Activated CD4-positive, alpha-beta memory T cell treated with anti-CD3 and anti-CD28 coated beads for 36 hours (primary cell): Measurements from ENCODE around the gene GRPR. TPM values are rescaled to one million over a fixed set of nuclear protein-coding genes. Genes with fewer than 3 reads are reported as not detected.
"Not testable (repeated sequence)": the region's sequence is repeated elsewhere in the genome, so short reads cannot be mapped to it uniquely, and the experiment has no call there.

Experiments used
- CTCF ChIA-PET: fragments of 350-600 bp; sonication (Branson Sonifier 250); formaldehyde crosslinking; loops from one replicate; lab custom pipeline; 2021; ENCODE audit warnings: antibody characterized with exemption, inconsistent platforms; lab: Charles Lee
- POLR2A ChIA-PET: fragments of 350-600 bp; sonication (Branson Sonifier 250); formaldehyde crosslinking; loops from one replicate; lab custom pipeline; 2021; ENCODE audit warnings: antibody characterized with exemption; lab: Charles Lee
- DNase-seq: peaks from one replicate; pipeline ENCODE4 v3.0.0-alpha.2; 2020
- H3K27ac Mint-ChIP-seq: one replicate; pipeline ENCODE4 v1.8.0; 2021; ENCODE audit warnings: mixed read lengths
- H3K27me3 Mint-ChIP-seq: one replicate; pipeline ENCODE4 v1.8.0; 2021; ENCODE audit warnings: mixed read lengths
- H3K36me3 Mint-ChIP-seq: one replicate; pipeline ENCODE4 v1.8.0; 2021; ENCODE audit warnings: mixed read lengths
- H3K4me1 Mint-ChIP-seq: one replicate; pipeline ENCODE4 v1.8.0; 2021; ENCODE audit warnings: low read depth, mixed read lengths
- H3K4me3 Mint-ChIP-seq: one replicate; pipeline ENCODE4 v1.8.0; 2021; ENCODE audit warnings: mild to moderate bottlenecking, mixed read lengths
- H3K9me3 Mint-ChIP-seq: one replicate; pipeline ENCODE4 v1.8.0; 2021; ENCODE audit warnings: mixed read lengths
- intact Hi-C: fragments of 100-400 bp; cut with micrococcal nuclease; formaldehyde crosslinking; loops from one replicate; pipeline ENCODE4 v1.15.1; 2023
- total RNA-seq, 2 experiments: library from RNA; stranded (reverse); gene quantifications; one replicate each; pipeline ENCODE4 v1.2.3, GENCODE V29; 2021

GRPR gene
- total RNA-seq, 2 experiments from 2014 or later: not detected

- ChIA-PET CTCF (no interaction called here), POLR2A (no interaction called here)
- intact Hi-C loops: no loop called here
- no peaks in the 10 kb centered on the region for H3K9me3 Mint-ChIP-seq
- H3K4me3 Mint-ChIP-seq: no peak overlapping the region
- peaks cover 2% of the 10 kb centered on the region for H3K27me3 Mint-ChIP-seq
- H3K4me1 Mint-ChIP-seq: no peaks in the 10 kb centered on the region
- no peak overlapping the region for H3K27ac Mint-ChIP-seq
- DNase-seq: no peak
- H3K36me3 Mint-ChIP-seq: no peaks in the 10 kb centered on the region
Measured at GRCh38 chrX:16140448-16140847, 17.1 kb downstream of the GRPR start.

- no peaks in the 10 kb centered on the region for H3K9me3 Mint-ChIP-seq
- H3K36me3 Mint-ChIP-seq: no peaks in the 10 kb centered on the region
- DNase-seq: no peak
- intact Hi-C loops: no loop called here
- ChIA-PET POLR2A (no interaction called here), CTCF (no interaction called here)
- peaks cover 2% of the 10 kb centered on the region for H3K27me3 Mint-ChIP-seq
- H3K4me3 Mint-ChIP-seq: no peak overlapping the region
- H3K4me1 Mint-ChIP-seq: no peaks in the 10 kb centered on the region
- no peak overlapping the region for H3K27ac Mint-ChIP-seq
Measured at GRCh38 chrX:16140983-16141382, 17.6 kb downstream of the GRPR start.

- intact Hi-C loops: no loop called here
- CTCF ChIA-PET: no interaction called here
- H3K36me3 Mint-ChIP-seq: no peaks in the 10 kb centered on the region
- H3K27ac Mint-ChIP-seq: no peak overlapping the region
- POLR2A ChIA-PET: no interaction called here
- H3K27me3 Mint-ChIP-seq: peaks cover 2% of the 10 kb centered on the region
- no peak overlapping the region for H3K4me3 Mint-ChIP-seq
- no peaks in the 10 kb centered on the region for H3K9me3 Mint-ChIP-seq
- no peak for DNase-seq
- no peaks in the 10 kb centered on the region for H3K4me1 Mint-ChIP-seq
Measured at GRCh38 chrX:16141422-16142245, 18.3 kb downstream of the GRPR start.

- Mint-ChIP-seq H3K9me3 (no peaks in the 10 kb centered on the region), H3K27me3 (peaks cover 2% of the 10 kb centered on the region), H3K4me1 (no peaks in the 10 kb centered on the region), H3K27ac (no peak overlapping the region), H3K36me3 (no peaks in the 10 kb centered on the region), H3K4me3 (no peak overlapping the region)
- no peak for DNase-seq
- intact Hi-C loops: no loop called here
- POLR2A ChIA-PET: no interaction called here
- CTCF ChIA-PET: no interaction called here
Measured at GRCh38 chrX:16142246-16142558, 18.8 kb downstream of the GRPR start.

- no peaks in the 10 kb centered on the region for H3K36me3 Mint-ChIP-seq
- no peak for DNase-seq
- no peaks in the 10 kb centered on the region for H3K27me3 Mint-ChIP-seq
- H3K27ac Mint-ChIP-seq: no peak overlapping the region
- H3K4me3 Mint-ChIP-seq: no peak overlapping the region
- H3K9me3 Mint-ChIP-seq: no peaks in the 10 kb centered on the region
- no peaks in the 10 kb centered on the region for H3K4me1 Mint-ChIP-seq
- intact Hi-C loops: no loop called here
- ChIA-PET CTCF (no interaction called here), POLR2A (no interaction called here)
Measured at GRCh38 chrX:16143968-16144367, 20.6 kb downstream of the GRPR start.

- POLR2A ChIA-PET: no interaction called here
Measured at GRCh38 chrX:16144420-16144819, 21.1 kb downstream of the GRPR start.

GRCh38 chrX:16145093-16145492, 21.7 kb downstream of the GRPR start:
- H3K36me3 Mint-ChIP-seq, POLR2A ChIA-PET, H3K9me3 Mint-ChIP-seq, H3K4me1 Mint-ChIP-seq, H3K27me3 Mint-ChIP-seq, DNase-seq, H3K4me3 Mint-ChIP-seq, intact Hi-C loops, H3K27ac Mint-ChIP-seq, CTCF ChIA-PET: not testable (repeated sequence)

More at GRCh38 chrX:16144420-16144819, 21.1 kb downstream of the GRPR start:
- H3K4me1 Mint-ChIP-seq: no peaks in the 10 kb centered on the region
- intact Hi-C loops: no loop called here
- H3K36me3 Mint-ChIP-seq: no peaks in the 10 kb centered on the region
- H3K4me3 Mint-ChIP-seq: no peak overlapping the region
- H3K27me3 Mint-ChIP-seq: no peaks in the 10 kb centered on the region
- no peak overlapping the region for H3K27ac Mint-ChIP-seq
- no peaks in the 10 kb centered on the region for H3K9me3 Mint-ChIP-seq
- no peak for DNase-seq
- CTCF ChIA-PET: no interaction called here

GRCh38 chrX:16145656-16146055, 22.3 kb downstream of the GRPR start:
- CTCF ChIA-PET: no interaction called here
- Mint-ChIP-seq H3K27ac (no peak overlapping the region), H3K36me3 (no peaks in the 10 kb centered on the region), H3K9me3 (no peaks in the 10 kb centered on the region), H3K27me3 (no peaks in the 10 kb centered on the region), H3K4me3 (no peak overlapping the region), H3K4me1 (no peaks in the 10 kb centered on the region)
- POLR2A ChIA-PET: interaction anchor here (0.5 kb wide), 1 partner anchor 632 kb away, joined by 6 read pairs; no protein-coding TSS in a partner anchor
- DNase-seq: no peak
- intact Hi-C loops: no loop called here

GRCh38 chrX:16148896-16149295, 25.5 kb downstream of the GRPR start:
- Mint-ChIP-seq H3K4me3 (no peak overlapping the region), H3K9me3 (no peaks in the 10 kb centered on the region), H3K36me3 (no peaks in the 10 kb centered on the region), H3K27ac (no peak overlapping the region), H3K4me1 (no peaks in the 10 kb centered on the region), H3K27me3 (no peaks in the 10 kb centered on the region)
- no peak for DNase-seq
- POLR2A ChIA-PET: no interaction called here
- CTCF ChIA-PET: no interaction called here
- intact Hi-C loops: no loop called here

GRCh38 chrX:16155581-16156096, 32.3 kb downstream of the GRPR start:
- Mint-ChIP-seq H3K4me1 (no peaks in the 10 kb centered on the region), H3K9me3 (no peaks in the 10 kb centered on the region), H3K36me3 (no peaks in the 10 kb centered on the region), H3K27me3 (no peaks in the 10 kb centered on the region), H3K27ac (no peak overlapping the region), H3K4me3 (no peak overlapping the region)
- intact Hi-C loops: no loop called here
- DNase-seq: no peak
- POLR2A ChIA-PET: no interaction called here
- CTCF ChIA-PET: no interaction called here

GRCh38 chrX:16156692-16157331, 33.4 kb downstream of the GRPR start:
- Mint-ChIP-seq H3K36me3 (no peaks in the 10 kb centered on the region), H3K27ac (no peak overlapping the region), H3K4me1 (no peaks in the 10 kb centered on the region), H3K27me3 (no peaks in the 10 kb centered on the region), H3K9me3 (no peaks in the 10 kb centered on the region), H3K4me3 (no peak overlapping the region)
- intact Hi-C loops: no loop called here
- ChIA-PET CTCF (interaction anchor here (0.9 kb wide), 1 partner anchor 34 kb away, joined by 3 read pairs; the partner anchor contains the start of gene GRPR), POLR2A (no interaction called here)
- no peak for DNase-seq

GRCh38 chrX:16160729-16161128, 37.4 kb downstream of the GRPR start:
- Mint-ChIP-seq H3K4me3 (no peak overlapping the region), H3K27me3 (no peaks in the 10 kb centered on the region), H3K36me3 (no peaks in the 10 kb centered on the region), H3K27ac (no peak overlapping the region), H3K9me3 (no peaks in the 10 kb centered on the region), H3K4me1 (no peaks in the 10 kb centered on the region)
- POLR2A ChIA-PET: no interaction called here
- intact Hi-C loops: no loop called here
- CTCF ChIA-PET: no interaction called here
- no peak for DNase-seq

GRCh38 chrX:16161173-16161572, 37.8 kb downstream of the GRPR start:
- H3K36me3 Mint-ChIP-seq, CTCF ChIA-PET, H3K9me3 Mint-ChIP-seq, H3K27ac Mint-ChIP-seq, H3K27me3 Mint-ChIP-seq, H3K4me1 Mint-ChIP-seq, intact Hi-C loops, H3K4me3 Mint-ChIP-seq, POLR2A ChIA-PET, DNase-seq: not testable (repeated sequence)
